ENCODE data around the gene NSD1. TPM values are rescaled to one million over a fixed set of nuclear protein-coding genes. Genes with fewer than 3 reads are reported as not detected.
"Not testable (repeated sequence)": the region's sequence is repeated elsewhere in the genome, so short reads cannot be mapped to it uniquely, and the experiment has no call there.

The NSD1 gene
- total and polyA plus RNA-seq, 2 experiments from 2014 or later, result 26.6 to 28.8 TPM

DNA sequence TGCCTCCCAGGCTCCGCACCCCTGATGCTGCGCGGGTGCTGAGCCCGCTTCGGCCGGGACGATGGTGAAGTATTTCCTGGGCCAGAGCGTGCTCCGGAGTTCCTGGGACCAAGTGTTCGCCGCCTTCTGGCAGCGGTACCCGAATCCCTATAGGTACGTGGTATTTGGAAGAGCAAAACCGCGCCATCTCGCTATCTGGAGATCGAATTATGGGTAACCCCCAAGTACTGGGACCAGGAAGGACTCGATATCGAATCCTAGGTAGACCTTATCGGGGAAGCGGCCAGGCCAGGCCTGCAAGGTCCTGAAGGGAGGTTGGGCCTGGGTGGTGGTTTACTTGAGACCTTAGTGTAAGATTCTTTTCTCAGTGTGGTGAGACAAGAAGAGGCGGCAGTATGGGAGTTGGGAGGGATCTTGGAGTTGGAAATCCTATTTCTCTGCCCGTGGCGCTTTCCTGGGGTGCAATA lies 170.4 kb downstream of the NSD1 start:
- peak overlapping the region; percentile 66 for H3K4me3 ChIP-seq
- H3K4me2 ChIP-seq, result peak overlapping the region; percentile 95
- H3K9me2 ChIP-seq (replicated peaks; ENCODE audit: insufficient read depth), result no peaks in the 10 kb centered on the region
- H4K20me1 ChIP-seq (ENCODE audit: insufficient read depth, poor library complexity, severe bottlenecking), result peaks cover 17% of the 10 kb centered on the region
- no peaks in the 10 kb centered on the region for H3K9me3 ChIP-seq (ENCODE audit: low read depth)
- peaks cover 47% of the 10 kb centered on the region for H3K79me2 ChIP-seq
- H3K27ac ChIP-seq, result peak overlapping the region; percentile 97
- TF ChIP-seq, protein P1, sequence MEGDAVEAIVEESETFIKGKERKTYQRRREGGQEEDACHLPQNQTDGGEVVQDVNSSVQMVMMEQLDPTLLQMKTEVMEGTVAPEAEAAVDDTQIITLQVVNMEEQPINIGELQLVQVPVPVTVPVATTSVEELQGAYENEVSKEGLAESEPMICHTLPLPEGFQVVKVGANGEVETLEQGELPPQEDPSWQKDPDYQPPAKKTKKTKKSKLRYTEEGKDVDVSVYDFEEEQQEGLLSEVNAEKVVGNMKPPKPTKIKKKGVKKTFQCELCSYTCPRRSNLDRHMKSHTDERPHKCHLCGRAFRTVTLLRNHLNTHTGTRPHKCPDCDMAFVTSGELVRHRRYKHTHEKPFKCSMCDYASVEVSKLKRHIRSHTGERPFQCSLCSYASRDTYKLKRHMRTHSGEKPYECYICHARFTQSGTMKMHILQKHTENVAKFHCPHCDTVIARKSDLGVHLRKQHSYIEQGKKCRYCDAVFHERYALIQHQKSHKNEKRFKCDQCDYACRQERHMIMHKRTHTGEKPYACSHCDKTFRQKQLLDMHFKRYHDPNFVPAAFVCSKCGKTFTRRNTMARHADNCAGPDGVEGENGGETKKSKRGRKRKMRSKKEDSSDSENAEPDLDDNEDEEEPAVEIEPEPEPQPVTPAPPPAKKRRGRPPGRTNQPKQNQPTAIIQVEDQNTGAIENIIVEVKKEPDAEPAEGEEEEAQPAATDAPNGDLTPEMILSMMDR (IDR thresholded peaks at IDR 0.05; ENCODE audit: poor library complexity), result no peak
- TF ChIP-seq EZH2 (IDR thresholded peaks at IDR 0.05; ENCODE audit: borderline replicate concordance) (no peak), EZH2phosphoT487 (IDR thresholded peaks at IDR 0.05; ENCODE audit: low read depth, severe bottlenecking, unreplicated experiment) (no peak)
- no peak for DNase-seq (ENCODE audit: low spot score)
- H3K27me3 ChIP-seq, result no peaks in the 10 kb centered on the region
- peak overlapping the region; percentile 83 for H2AFZ ChIP-seq
- H3K36me3 ChIP-seq (replicated peaks; ENCODE audit: insufficient read depth, low read depth), result no peaks in the 10 kb centered on the region
- 1% methylated on average over 25 of the region's 25 CpGs for WGBS (ENCODE audit: low lambda C conversion rate, missing lambda C conversion rate)
- H3K4me1 ChIP-seq (ENCODE audit: insufficient read depth), result peaks cover 37% of the 10 kb centered on the region

- no peaks in the 10 kb centered on the region for H3K27me3 ChIP-seq
- no peaks in the 10 kb centered on the region for H3K36me3 ChIP-seq (replicated peaks; ENCODE audit: insufficient read depth, low read depth)
- peaks cover 17% of the 10 kb centered on the region for H4K20me1 ChIP-seq (ENCODE audit: insufficient read depth, poor library complexity, severe bottlenecking)
- H3K4me1 ChIP-seq (ENCODE audit: insufficient read depth), result peaks cover 37% of the 10 kb centered on the region
- H3K4me2 ChIP-seq, result peak overlapping the region; percentile 95
- H3K9me3 ChIP-seq (ENCODE audit: low read depth), result no peaks in the 10 kb centered on the region
- H3K9me2 ChIP-seq (replicated peaks; ENCODE audit: insufficient read depth), result no peaks in the 10 kb centered on the region
- peaks cover 53% of the 10 kb centered on the region for H3K79me2 ChIP-seq
- DNase-seq (ENCODE audit: low spot score), result peak; percentile 75
- H3K27ac ChIP-seq, result peak overlapping the region; percentile 97
- peak overlapping the region; percentile 66 for H3K4me3 ChIP-seq
- H2AFZ ChIP-seq, result peak overlapping the region; percentile 83
- TF ChIP-seq, protein P1 (IDR thresholded peaks at IDR 0.05; ENCODE audit: poor library complexity), result no peak
- no peak for TF ChIP-seq EZH2 (IDR thresholded peaks at IDR 0.05; ENCODE audit: borderline replicate concordance)
- no peak for TF ChIP-seq EZH2phosphoT487 (IDR thresholded peaks at IDR 0.05; ENCODE audit: low read depth, severe bottlenecking, unreplicated experiment)
- WGBS (ENCODE audit: low lambda C conversion rate, missing lambda C conversion rate), result 42% methylated on average over 18 of the region's 19 CpGs
These were observed 171.0 kb downstream of the NSD1 start for GRCh38 chr5:177304392-177305119.

DNA sequence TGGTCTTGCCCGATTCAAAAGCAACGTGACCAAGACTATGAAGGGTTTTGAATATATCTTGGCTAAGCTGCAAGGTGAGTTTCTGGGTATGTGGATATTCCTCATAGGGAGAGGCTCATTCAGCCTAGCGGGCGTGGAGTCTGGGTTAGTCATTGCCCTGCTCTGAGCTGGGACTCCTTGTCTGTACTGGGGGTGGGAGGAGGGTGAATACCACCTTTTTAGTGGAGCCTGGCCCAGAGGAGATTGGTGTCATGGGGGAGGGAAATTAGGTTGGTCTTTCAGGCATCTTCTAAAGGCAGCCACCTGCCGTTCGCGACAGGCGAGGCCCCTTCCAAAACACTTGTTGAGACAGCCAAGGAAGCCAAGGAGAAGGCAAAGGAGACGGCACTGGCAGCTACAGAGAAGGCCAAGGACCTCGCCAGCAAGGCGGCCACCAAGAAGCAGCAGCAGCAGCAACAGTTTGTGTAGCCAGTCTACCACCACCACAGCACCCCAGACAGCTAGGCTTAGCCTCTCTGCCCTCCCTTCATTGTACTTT lies 172.6 kb downstream of the NSD1 start:
- 97% methylated on average over 11 of the region's 11 CpGs for WGBS (ENCODE audit: low lambda C conversion rate, missing lambda C conversion rate)
- not testable (repeated sequence) for H3K4me2 ChIP-seq; H3K36me3 ChIP-seq (replicated peaks; ENCODE audit: insufficient read depth, low read depth); H3K27ac ChIP-seq; H3K9me3 ChIP-seq (ENCODE audit: low read depth); H2AFZ ChIP-seq; H3K27me3 ChIP-seq; H3K4me3 ChIP-seq; DNase-seq (ENCODE audit: low spot score); H3K9me2 ChIP-seq (replicated peaks; ENCODE audit: insufficient read depth)
- Histone ChIP-seq H3K4me1 (ENCODE audit: insufficient read depth) (peaks cover 27% of the 10 kb centered on the region), H4K20me1 (ENCODE audit: insufficient read depth, poor library complexity, severe bottlenecking) (peaks cover 17% of the 10 kb centered on the region), H3K79me2 (peaks cover 63% of the 10 kb centered on the region)
